HepG2 (cell line): ENCODE measurements around the gene TEKT1. TPM values are rescaled to one million over a fixed set of nuclear protein-coding genes. Genes with fewer than 3 reads are reported as not detected.
"Not testable (repeated sequence)": the region's sequence is repeated elsewhere in the genome, so short reads cannot be mapped to it uniquely, and the experiment has no call there.

Source experiments
- ATAC-seq: fragments of 200-7000 bp; cut with Tn5 transposase; 3 replicates; pipeline ENCODE4 v1.9.1; 2020; ENCODE audit warnings: mild to moderate bottlenecking, moderate library complexity
- BruUV-seq: library from RNA; stranded (reverse); fragments of 400-500 nt; replicated peaks from 2 replicates; lab custom pipeline; 2021; lab: Mats Ljungman, UMichigan
- CTCF ChIA-PET: fragments of 300-600 bp; formaldehyde crosslinking; extraction: SDS; loops from one replicate; lab custom pipeline; 2021; ENCODE audit warnings: low total read pairs, inconsistent platforms, low intra/inter-chr PET ratio; lab: Yijun Ruan, JAX
- POLR2A ChIA-PET: fragments of 350-600 bp; sonication (Branson Sonifier 250); formaldehyde crosslinking; loops from one replicate; lab custom pipeline; 2020; ENCODE audit warnings: antibody characterized with exemption, inconsistent platforms; lab: Yijun Ruan, JAX
- DNase-seq: peaks from one replicate; pipeline ENCODE4 v3.0.0-alpha.2; 2015; ENCODE audit warnings: low spot score
- FAIRE-seq: peaks from 3 replicates; lab custom pipeline; 2011; peaks lifted over from hg19 to GRCh38; lab: Jason Lieb, UNC
- H2AFZ ChIP-seq: one replicate; pipeline ENCODE4 v1.6.1; 2011; ENCODE audit warnings: low read length, inconsistent platforms
- H3K27ac ChIP-seq: fragments of 300-600 bp; 3 replicates; pipeline ENCODE4 v1.8.0; 2011; ENCODE audit warnings: mixed run types, mild to moderate bottlenecking, mixed read lengths, low read length, inconsistent platforms; ENCODE audit not compliant: insufficient read depth; ENCODE audit errors: extremely low read length
- H3K27me3 ChIP-seq, 2 experiments: fragments of 200-600 bp in 1 of 2; 2 replicates in 1 of 2; 3 replicates in 1 of 2; pipeline versions ENCODE4 v1.6.0 to v1.8.0; 2011; ENCODE audit warnings: low read length in 2 of 2, mild to moderate bottlenecking in 2 of 2, moderate library complexity in 2 of 2, inconsistent platforms in 1 of 2; ENCODE audit not compliant: insufficient read depth in 2 of 2, control insufficient read depth in 1 of 2
- H3K36me3 ChIP-seq, 2 experiments: fragments of 200-600 bp in 1 of 2; replicated peaks in 1 of 2; 2 replicates in 1 of 2; 3 replicates in 1 of 2; pipeline versions ENCODE4 v1.5.1 to v1.8.0; 2011; ENCODE audit warnings: low read length in 2 of 2, inconsistent platforms in 1 of 2; ENCODE audit not compliant: insufficient read depth in 2 of 2, control insufficient read depth in 1 of 2
- H3K4me1 ChIP-seq: 2 replicates; pipeline ENCODE4 v1.5.1; 2012; ENCODE audit warnings: low read length, inconsistent platforms; ENCODE audit not compliant: insufficient read depth
- H3K4me2 ChIP-seq: 2 replicates; pipeline ENCODE4 v1.6.0; 2011; ENCODE audit warnings: low read depth, low read length, inconsistent platforms
- H3K4me3 ChIP-seq, 3 experiments: fragments of 200-600 bp in 1 of 3; sonication (generic), shearing (Covaris generic) in 1 of 3; replicated peaks in 1 of 3; 2 replicates each; pipeline ENCODE4 v1.5.1; 2011 to 2016; ENCODE audit warnings: low read length in 3 of 3, inconsistent platforms in 2 of 3, low read depth in 2 of 3, mild to moderate bottlenecking in 2 of 3, control low read depth in 1 of 3, mixed read lengths in 1 of 3; ENCODE audit not compliant: insufficient read depth in 1 of 3
- H3K79me2 ChIP-seq: one replicate; pipeline ENCODE4 v1.6.1; 2011; ENCODE audit warnings: low read length, inconsistent platforms; ENCODE audit not compliant: insufficient read depth
- H3K9ac ChIP-seq: 2 replicates; pipeline ENCODE4 v1.6.0; 2011; ENCODE audit warnings: mild to moderate bottlenecking, low read depth, low read length, inconsistent platforms; ENCODE audit not compliant: insufficient read depth
- H3K9me3 ChIP-seq: 2 replicates; pipeline ENCODE4 v1.5.1; 2012; ENCODE audit warnings: mild to moderate bottlenecking, low read length
- H4K20me1 ChIP-seq: 2 replicates; pipeline ENCODE4 v1.6.0; 2011; ENCODE audit warnings: inconsistent platforms, mild to moderate bottlenecking, low read length, moderate library complexity; ENCODE audit not compliant: insufficient read depth
- ELF1 ChIP-seq: sonication (generic); formaldehyde crosslinking; IDR thresholded peaks from 2 replicates; pipeline ENCODE4 v1.4.0; 2020; ENCODE audit warnings: missing genetic modification reagents
- GABPB1 ChIP-seq: IDR thresholded peaks from 2 replicates; pipeline ENCODE4 v1.6.1; 2016; ENCODE audit warnings: mild to moderate bottlenecking, missing genetic modification reagents, moderate library complexity, missing compliant biosample characterization
- SAP130 ChIP-seq: IDR thresholded peaks from 2 replicates; pipeline ENCODE4 v1.6.1; 2016; ENCODE audit warnings: low read depth
- TBX2 ChIP-seq: sonication (generic); formaldehyde crosslinking; IDR thresholded peaks from 2 replicates; pipeline ENCODE4 v1.5.0; 2020; ENCODE audit warnings: missing genetic modification reagents, mild to moderate bottlenecking, borderline replicate concordance
- WGBS: methylation state at CpG from one replicate; pipeline ENCODE4 v1.1.6; 2017; ENCODE audit warnings: low lambda C conversion rate; 5-methylcytosine and 5-hydroxymethylcytosine counted together
- in situ Hi-C: cut with HindIII; loops from 2 replicates; pipeline ENCODE4 v1.10.0; 2017; ENCODE audit warnings: low pct_unique_long_range_greater_than_20kb; ENCODE audit not compliant: extremely low pct_ligation_motif_present
- intact Hi-C: fragments of 100-400 bp; cut with micrococcal nuclease; formaldehyde crosslinking; loops from one replicate; pipeline ENCODE4 v1.10.0; 2022; ENCODE audit not compliant: unreplicated experiment
- polyA plus RNA-seq, 8 experiments: library from polyadenylated mRNA; depleted of rRNA in 3 of 8; stranded (reverse) in 7 of 8; unstranded in 1 of 8; fragments of >200 nt; fragmentation: Illumina TruSeq in 4 of 8; extraction: Trizol in 4 of 8; gene quantifications; 2 replicates each; pipeline versions ENCODE4 v1.2.1 to v1.2.3, GENCODE V29; 2011 to 2016; ENCODE audit warnings: low read depth in 4 of 8, missing spikeins in 1 of 8, mixed read lengths in 1 of 8; ENCODE audit not compliant: insufficient read depth in 1 of 8
- total RNA-seq, 5 experiments: library from RNA; depleted of rRNA; stranded (reverse); fragments of >200 nt; fragmentation: Illumina TruSeq; extraction: Trizol; gene quantifications; 2 replicates each; pipeline ENCODE4 v1.2.3, GENCODE V29; 2016; ENCODE audit warnings: low read depth in 1 of 5
- TF ChIP-seq, protein P1 (sequence below): IDR thresholded peaks from 2 replicates; pipeline ENCODE4 v1.4.0; 2020; ENCODE audit warnings: mild to moderate bottlenecking, missing genetic modification reagents
- TF ChIP-seq, protein P2 (sequence below): IDR thresholded peaks from 2 replicates; pipeline ENCODE4 v1.6.1; 2016; ENCODE audit warnings: low read depth, borderline replicate concordance

Gene TEKT1
- total and polyA plus RNA-seq, 2 of the 13 experiments (the other 11 are each of a cell fraction or from before 2014, with no cell fraction given): not detected

DNA sequence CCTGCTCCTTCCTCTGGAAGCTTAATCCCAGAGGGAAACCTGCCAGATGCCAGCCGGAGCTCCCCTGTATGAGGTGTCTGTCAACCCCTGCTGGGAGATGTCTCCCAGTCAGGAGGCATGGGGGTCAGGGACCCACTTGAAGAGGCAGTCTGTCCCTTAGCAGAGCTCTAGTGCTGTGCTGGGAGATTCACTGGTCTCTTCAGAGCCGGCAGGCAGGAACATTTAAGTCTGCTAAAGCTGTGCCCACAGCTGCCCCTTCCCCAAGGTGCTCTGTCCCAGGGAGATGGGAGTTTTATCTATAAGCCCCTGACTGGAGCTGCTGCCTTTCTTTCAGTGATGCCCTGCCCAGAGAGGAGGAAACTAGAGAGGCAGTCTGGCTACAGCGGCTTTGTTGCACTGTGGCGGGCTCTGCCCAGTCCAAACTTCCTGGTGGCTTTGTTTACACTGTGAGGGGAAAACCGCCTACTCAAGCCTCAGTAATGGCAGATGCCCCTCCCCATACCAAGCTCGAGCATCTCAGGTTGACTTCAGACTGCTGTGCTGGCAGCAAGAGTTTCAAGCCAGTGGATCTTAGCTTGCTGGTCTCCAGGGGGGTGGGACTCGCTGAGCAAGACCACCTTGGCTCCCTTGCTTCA lies 17.1 kb upstream of the TEKT1 start (continued):
- TF ChIP-seq, protein P1, sequence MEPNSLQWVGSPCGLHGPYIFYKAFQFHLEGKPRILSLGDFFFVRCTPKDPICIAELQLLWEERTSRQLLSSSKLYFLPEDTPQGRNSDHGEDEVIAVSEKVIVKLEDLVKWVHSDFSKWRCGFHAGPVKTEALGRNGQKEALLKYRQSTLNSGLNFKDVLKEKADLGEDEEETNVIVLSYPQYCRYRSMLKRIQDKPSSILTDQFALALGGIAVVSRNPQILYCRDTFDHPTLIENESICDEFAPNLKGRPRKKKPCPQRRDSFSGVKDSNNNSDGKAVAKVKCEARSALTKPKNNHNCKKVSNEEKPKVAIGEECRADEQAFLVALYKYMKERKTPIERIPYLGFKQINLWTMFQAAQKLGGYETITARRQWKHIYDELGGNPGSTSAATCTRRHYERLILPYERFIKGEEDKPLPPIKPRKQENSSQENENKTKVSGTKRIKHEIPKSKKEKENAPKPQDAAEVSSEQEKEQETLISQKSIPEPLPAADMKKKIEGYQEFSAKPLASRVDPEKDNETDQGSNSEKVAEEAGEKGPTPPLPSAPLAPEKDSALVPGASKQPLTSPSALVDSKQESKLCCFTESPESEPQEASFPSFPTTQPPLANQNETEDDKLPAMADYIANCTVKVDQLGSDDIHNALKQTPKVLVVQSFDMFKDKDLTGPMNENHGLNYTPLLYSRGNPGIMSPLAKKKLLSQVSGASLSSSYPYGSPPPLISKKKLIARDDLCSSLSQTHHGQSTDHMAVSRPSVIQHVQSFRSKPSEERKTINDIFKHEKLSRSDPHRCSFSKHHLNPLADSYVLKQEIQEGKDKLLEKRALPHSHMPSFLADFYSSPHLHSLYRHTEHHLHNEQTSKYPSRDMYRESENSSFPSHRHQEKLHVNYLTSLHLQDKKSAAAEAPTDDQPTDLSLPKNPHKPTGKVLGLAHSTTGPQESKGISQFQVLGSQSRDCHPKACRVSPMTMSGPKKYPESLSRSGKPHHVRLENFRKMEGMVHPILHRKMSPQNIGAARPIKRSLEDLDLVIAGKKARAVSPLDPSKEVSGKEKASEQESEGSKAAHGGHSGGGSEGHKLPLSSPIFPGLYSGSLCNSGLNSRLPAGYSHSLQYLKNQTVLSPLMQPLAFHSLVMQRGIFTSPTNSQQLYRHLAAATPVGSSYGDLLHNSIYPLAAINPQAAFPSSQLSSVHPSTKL (CRISPR knock-in tag): peak; percentile 30; the same call in 1 of the 2 replicates
- TF ChIP-seq TBX2: 0 out of 2 replicates have a peak, but pooled peaks have one; percentile 9
- TF ChIP-seq ELF1: peak; percentile 58; the same call in 1 of the 2 replicates
- 0 out of 2 replicates have a peak, but pooled peaks have one; percentile 31 for TF ChIP-seq SAP130
- TF ChIP-seq, protein P2, sequence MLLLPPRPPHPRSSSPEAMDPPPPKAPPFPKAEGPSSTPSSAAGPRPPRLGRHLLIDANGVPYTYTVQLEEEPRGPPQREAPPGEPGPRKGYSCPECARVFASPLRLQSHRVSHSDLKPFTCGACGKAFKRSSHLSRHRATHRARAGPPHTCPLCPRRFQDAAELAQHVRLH (CRISPR knock-in tag): 0 out of 2 replicates have a peak, but pooled peaks have one; percentile 9
- 0 out of 2 replicates have a peak, but pooled peaks have one; percentile 14 for TF ChIP-seq GABPB1 (CRISPR knock-in tag)

DNA sequence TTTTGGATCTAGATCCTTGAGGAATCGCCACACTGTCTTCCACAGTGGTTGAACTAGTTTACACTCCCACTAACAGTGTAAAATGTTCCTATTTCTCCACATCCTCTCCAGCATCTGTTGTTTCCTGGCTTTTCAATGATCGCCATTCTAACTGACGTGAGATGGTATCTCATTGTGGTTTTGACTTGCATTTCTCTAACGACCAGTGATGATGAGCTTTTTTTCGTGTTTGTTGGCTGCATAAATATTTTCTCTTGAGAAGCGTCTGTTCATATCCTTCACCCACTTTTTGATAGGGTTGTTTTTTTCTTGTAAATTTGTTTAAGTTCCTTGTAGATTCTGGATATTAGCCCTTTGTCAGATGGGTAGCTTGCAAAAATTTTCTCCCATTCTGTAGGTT lies 14.6 kb upstream of the TEKT1 start:
- POLR2A ChIA-PET, CTCF ChIA-PET: not testable (repeated sequence)

DNA sequence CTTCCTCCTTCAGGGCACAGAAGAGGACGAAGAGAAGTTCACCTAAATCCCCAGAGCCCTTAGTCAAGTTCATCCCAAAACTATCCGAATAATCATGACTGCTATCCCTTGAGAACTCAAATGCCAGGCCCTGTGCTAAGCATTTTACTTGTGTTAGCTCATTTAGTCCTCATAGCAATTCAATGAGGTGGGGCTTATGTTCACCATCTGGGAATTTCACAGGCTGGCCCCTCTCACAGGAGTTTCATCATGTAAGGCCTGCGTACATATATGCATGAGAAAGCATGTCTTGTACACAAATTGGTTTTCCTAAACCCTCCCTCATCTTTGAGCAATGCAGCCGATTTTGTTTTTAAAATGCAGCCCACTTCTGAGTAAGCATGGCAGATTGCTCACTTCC lies 12.9 kb upstream of the TEKT1 start:
- intact Hi-C loops: loop anchor here (10.0 kb wide), 1 partner anchor 180 kb away; the partner anchor contains the start of gene BCL6B
- H3K9me3 ChIP-seq, H3K79me2 ChIP-seq, H3K36me3 ChIP-seq, POLR2A ChIA-PET, DNase-seq, H3K27me3 ChIP-seq, H3K9ac ChIP-seq, ATAC-seq, BruUV-seq, H3K4me3 ChIP-seq, H2AFZ ChIP-seq, H4K20me1 ChIP-seq, H3K4me2 ChIP-seq, H3K27ac ChIP-seq, in situ Hi-C loops, FAIRE-seq: not testable (repeated sequence)
- WGBS: 35% methylated on average over 3 of the region's 4 CpGs
- CTCF ChIA-PET: interaction anchor here (2.2 kb wide), 1 partner anchor 160 kb away, joined by 14 read pairs; no protein-coding TSS in a partner anchor
- peaks cover 17% of the 10 kb centered on the region for H3K4me1 ChIP-seq

More for the DNA sequence above, 14.6 kb upstream of the TEKT1 start:
- H3K4me1 ChIP-seq: peaks cover 17% of the 10 kb centered on the region
- intact Hi-C loops: loop anchor here (10.0 kb wide), 1 partner anchor 179 kb away; the partner anchor contains the start of gene BCL6B
- H3K9me3 ChIP-seq, H2AFZ ChIP-seq, H3K79me2 ChIP-seq, H3K27me3 ChIP-seq, in situ Hi-C loops, H3K9ac ChIP-seq, DNase-seq, H3K4me3 ChIP-seq, ATAC-seq, H3K36me3 ChIP-seq, H3K4me2 ChIP-seq, H3K27ac ChIP-seq, FAIRE-seq, H4K20me1 ChIP-seq, BruUV-seq: not testable (repeated sequence)
- WGBS: 43% methylated on average over 6 of the region's 6 CpGs
